HepG2 (cell line): Measurements from ENCODE around the gene ABCA3. TPM values are rescaled to one million over a fixed set of nuclear protein-coding genes. Genes with fewer than 3 reads are reported as not detected.

Experiments used
- AFF4 ChIP-seq: sonication (generic); formaldehyde crosslinking; IDR thresholded peaks from 2 replicates; pipeline ENCODE4 v1.4.0; 2020; ENCODE audit warnings: missing genetic modification reagents
- BRD4 ChIP-seq: sonication (generic); formaldehyde crosslinking; IDR thresholded peaks from 2 replicates; pipeline ENCODE4 v1.4.0; 2020; ENCODE audit warnings: missing genetic modification reagents
- CBX5 ChIP-seq: sonication (generic); formaldehyde crosslinking; IDR thresholded peaks from 2 replicates; pipeline ENCODE4 v1.4.0; 2020; ENCODE audit warnings: missing genetic modification reagents, borderline replicate concordance
- CEBPZ ChIP-seq: IDR thresholded peaks from 2 replicates; pipeline ENCODE4 v1.6.1; 2012; ENCODE audit warnings: low read length, improper control_type of control experiment
- HDAC2 ChIP-seq: sonication (generic); formaldehyde crosslinking; IDR thresholded peaks from 2 replicates; pipeline ENCODE4 v1.4.0; 2020; ENCODE audit warnings: missing genetic modification reagents
- JDP2 ChIP-seq: sonication (generic); formaldehyde crosslinking; IDR thresholded peaks from 2 replicates; pipeline ENCODE4 v1.8.1; 2022; ENCODE audit warnings: missing genetic modification reagents, borderline replicate concordance
- NCOA5 ChIP-seq: sonication (generic); formaldehyde crosslinking; IDR thresholded peaks from 2 replicates; pipeline ENCODE4 v1.4.0; 2020; ENCODE audit warnings: missing genetic modification reagents
- NFE2 ChIP-seq: sonication (generic); formaldehyde crosslinking; IDR thresholded peaks from 2 replicates; pipeline ENCODE4 v1.4.0; 2020; ENCODE audit warnings: missing genetic modification reagents
- PBX2 ChIP-seq: IDR thresholded peaks from 2 replicates; pipeline ENCODE4 v1.6.1; 2016; ENCODE audit warnings: control low read depth
- RORA ChIP-seq: sonication (generic); formaldehyde crosslinking; IDR thresholded peaks from 2 replicates; pipeline ENCODE4 v1.5.0; 2020; ENCODE audit warnings: mild to moderate bottlenecking, missing genetic modification reagents, moderate library complexity
- SP4 ChIP-seq: sonication (generic); formaldehyde crosslinking; IDR thresholded peaks from 2 replicates; pipeline ENCODE4 v1.8.1; 2023; ENCODE audit warnings: mild to moderate bottlenecking, missing genetic modification reagents
- ZBTB38 ChIP-seq: sonication (generic); formaldehyde crosslinking; IDR thresholded peaks from 2 replicates; pipeline ENCODE4 v1.5.1; 2020; ENCODE audit warnings: mild to moderate bottlenecking, missing genetic modification reagents
- ZBTB43 ChIP-seq: sonication (generic); formaldehyde crosslinking; conservative IDR thresholded peaks from 2 replicates; pipeline ENCODE4 v1.4.0; 2020; ENCODE audit warnings: missing genetic modification reagents
- ZFP82 ChIP-seq: sonication (generic); formaldehyde crosslinking; IDR thresholded peaks from 2 replicates; pipeline ENCODE4 v1.5.1; 2020; ENCODE audit warnings: mild to moderate bottlenecking, missing genetic modification reagents, borderline replicate concordance
- ZNF382 ChIP-seq: sonication (generic); formaldehyde crosslinking; IDR thresholded peaks from 2 replicates; pipeline ENCODE4 v1.5.0; 2020; ENCODE audit warnings: missing genetic modification reagents, mild to moderate bottlenecking, borderline replicate concordance
- ZNF44 ChIP-seq: sonication (generic); formaldehyde crosslinking; IDR thresholded peaks from 2 replicates; pipeline ENCODE4 v1.5.1; 2020; ENCODE audit warnings: mild to moderate bottlenecking, missing genetic modification reagents
- ZNF460 ChIP-seq: sonication (generic); formaldehyde crosslinking; IDR thresholded peaks from 2 replicates; pipeline ENCODE4 v1.5.1; 2020; ENCODE audit warnings: missing genetic modification reagents, mild to moderate bottlenecking, borderline replicate concordance
- ZNF558 ChIP-seq: sonication (generic); formaldehyde crosslinking; IDR thresholded peaks from 2 replicates; pipeline ENCODE4 v1.9.0; 2022; ENCODE audit warnings: mild to moderate bottlenecking, missing genetic modification reagents, borderline replicate concordance
- ZNF773 ChIP-seq: sonication (generic); formaldehyde crosslinking; IDR thresholded peaks from 2 replicates; pipeline ENCODE4 v1.4.0; 2020; ENCODE audit warnings: missing genetic modification reagents, borderline replicate concordance
- ZSCAN22 ChIP-seq: sonication (generic); formaldehyde crosslinking; IDR thresholded peaks from 2 replicates; pipeline ENCODE4 v1.4.0; 2020; ENCODE audit warnings: mild to moderate bottlenecking, missing genetic modification reagents
- polyA plus RNA-seq, 8 experiments: library from polyadenylated mRNA; depleted of rRNA in 3 of 8; stranded (reverse) in 7 of 8; unstranded in 1 of 8; fragments of >200 nt; fragmentation: Illumina TruSeq in 4 of 8; extraction: Trizol in 4 of 8; gene quantifications; 2 replicates each; pipeline versions ENCODE4 v1.2.1 to v1.2.3, GENCODE V29; 2011 to 2016; ENCODE audit warnings: low read depth in 4 of 8, missing spikeins in 1 of 8, mixed read lengths in 1 of 8; ENCODE audit not compliant: insufficient read depth in 1 of 8
- total RNA-seq, 5 experiments: library from RNA; depleted of rRNA; stranded (reverse); fragments of >200 nt; fragmentation: Illumina TruSeq; extraction: Trizol; gene quantifications; 2 replicates each; pipeline ENCODE4 v1.2.3, GENCODE V29; 2016; ENCODE audit warnings: low read depth in 1 of 5

ABCA3 gene
- total and polyA plus RNA-seq, 2 of the 13 experiments (the other 11 are each of a cell fraction or from before 2014, with no cell fraction given): 0.60 to 1.5 TPM

- TF ChIP-seq CBX5 (CRISPR knock-in tag) (0 out of 2 replicates have a peak, but pooled peaks have one; percentile 68), ZNF773 (CRISPR knock-in tag) (peak; percentile 63; the same call in 1 of the 2 replicates), JDP2 (CRISPR knock-in tag) (no peak), ZNF44 (CRISPR knock-in tag) (no peak), NFE2 (CRISPR knock-in tag) (no peak), NCOA5 (no peak), BRD4 (CRISPR knock-in tag) (0 out of 2 replicates have a peak, but pooled peaks have one; percentile 33), ZBTB43 (CRISPR knock-in tag) (peak; percentile 59), RORA (CRISPR knock-in tag) (no peak), SP4 (CRISPR knock-in tag) (peak; percentile 64; the same call in 1 of the 2 replicates), ZNF558 (CRISPR knock-in tag) (no peak), PBX2 (CRISPR knock-in tag) (no peak), ZSCAN22 (CRISPR knock-in tag) (no peak), ZNF460 (peak; percentile 10; the same call in 1 of the 2 replicates), AFF4 (CRISPR knock-in tag) (no peak), HDAC2 (CRISPR knock-in tag) (peak; percentile 80), ZBTB38 (peak; percentile 86), ZFP82 (CRISPR knock-in tag) (no peak), ZNF382 (CRISPR knock-in tag) (no peak), CEBPZ (no peak)
These were observed 89.0 kb downstream of the ABCA3 start, which contains the start of gene ECI1 (continued) for GRCh38 chr16:2251296-2252111.
